ENCODE measurements around the gene SPDL1. TPM values are rescaled to one million over a fixed set of nuclear protein-coding genes. Genes with fewer than 3 reads are reported as not detected.

SPDL1 gene
- polyA plus RNA-seq, 4 donors = 2.2 to 15.1 (median 9.7) TPM

- no peaks in the 10 kb centered on the region for H3K9me3 ChIP-seq (ENCODE audit: control insufficient read depth in 2 of 2, insufficient read depth in 1 of 2, low read depth in 1 of 2, low read length in 1 of 2)
- H3K4me1 ChIP-seq (ENCODE audit: control insufficient read depth in 3 of 3, insufficient read depth in 2 of 3, low read depth in 1 of 3, low read length in 2 of 3) = peaks cover 0 to 4% (median 0%) of the 10 kb centered on the region in 3 donors
- no peak for DNase-seq
- WGBS, 3 donors = 78% methylated on average over 5 of the region's 5 CpGs
- no peaks in the 10 kb centered on the region for H3K27me3 ChIP-seq (ENCODE audit: control insufficient read depth in 3 of 3, insufficient read depth in 3 of 3, low read length in 3 of 3)
- no peak for FAIRE-seq
- H3K27ac ChIP-seq (ENCODE audit: low read depth in 1 of 3, low read length in 2 of 3) = no peak overlapping the region
- no peaks in the 10 kb centered on the region for H3K36me3 ChIP-seq (ENCODE audit: control insufficient read depth in 3 of 3, insufficient read depth in 2 of 3, low read depth in 1 of 3, low read length in 3 of 3)
- no peak overlapping the region for H3K4me3 ChIP-seq (ENCODE audit: low read depth in 1 of 3, low read length in 3 of 3)
Observed at GRCh38 chr5:169580964-169581363, 2.6 kb upstream of the SPDL1 start.

GRCh38 chr5:169581580-169582227 is 1.9 kb upstream of the SPDL1 start:
- Histone ChIP-seq H3K9me3 (ENCODE audit: control insufficient read depth in 2 of 2, insufficient read depth in 1 of 2, low read depth in 1 of 2, low read length in 1 of 2) (no peaks in the 10 kb centered on the region), H3K4me1 (ENCODE audit: control insufficient read depth in 3 of 3, insufficient read depth in 2 of 3, low read depth in 1 of 3, low read length in 2 of 3) (peaks cover 0 to 4% (median 0%) of the 10 kb centered on the region in 3 donors), H3K4me3 (ENCODE audit: low read depth in 1 of 3, low read length in 3 of 3) (no peak overlapping the region), H3K27me3 (ENCODE audit: control insufficient read depth in 3 of 3, insufficient read depth in 3 of 3, low read length in 3 of 3) (no peaks in the 10 kb centered on the region), H3K27ac (ENCODE audit: low read depth in 1 of 3, low read length in 2 of 3) (no peak overlapping the region), H3K36me3 (ENCODE audit: control insufficient read depth in 3 of 3, insufficient read depth in 2 of 3, low read depth in 1 of 3, low read length in 3 of 3) (no peaks in the 10 kb centered on the region)
- WGBS, 3 donors = 14 to 22% (median 15%) methylated on average over 6 of the region's 6 CpGs
- no peak for FAIRE-seq
- peak; percentile 73 to 75 for DNase-seq

- no peak for FAIRE-seq
- Histone ChIP-seq H3K4me3 (ENCODE audit: low read depth in 1 of 3, low read length in 3 of 3) (peak overlapping the region; percentile 32 to 88 (median 78)), H3K4me1 (ENCODE audit: control insufficient read depth in 3 of 3, insufficient read depth in 2 of 3, low read depth in 1 of 3, low read length in 2 of 3) (peaks cover 0 to 4% (median 0%) of the 10 kb centered on the region in 3 donors), H3K9me3 (ENCODE audit: control insufficient read depth in 2 of 2, insufficient read depth in 1 of 2, low read depth in 1 of 2, low read length in 1 of 2) (no peaks in the 10 kb centered on the region), H3K27me3 (ENCODE audit: control insufficient read depth in 3 of 3, insufficient read depth in 3 of 3, low read length in 3 of 3) (no peaks in the 10 kb centered on the region), H3K27ac (ENCODE audit: low read depth in 1 of 3, low read length in 2 of 3) (peak overlapping the region in 2 of 3 donors; percentile 68 to 82), H3K36me3 (ENCODE audit: control insufficient read depth in 3 of 3, insufficient read depth in 2 of 3, low read depth in 1 of 3, low read length in 3 of 3) (no peaks in the 10 kb centered on the region)
- WGBS, 3 donors = 3 to 5% (median 4%) methylated on average over 7 of the region's 7 CpGs
- DNase-seq = no peak
Observed at GRCh38 chr5:169583101-169583423, 511 bp upstream of the SPDL1 start.

GRCh38 chr5:169584998-169585451 is 1.5 kb downstream of the SPDL1 start:
- 60 to 63% (median 63%) methylated on average over 4 to 5 of the region's 5 CpGs for WGBS, 3 donors
- Histone ChIP-seq H3K4me1 (ENCODE audit: control insufficient read depth in 3 of 3, insufficient read depth in 2 of 3, low read depth in 1 of 3, low read length in 2 of 3) (peaks cover 0 to 4% (median 0%) of the 10 kb centered on the region in 3 donors), H3K27ac (ENCODE audit: low read depth in 1 of 3, low read length in 2 of 3) (no peak overlapping the region), H3K27me3 (ENCODE audit: control insufficient read depth in 3 of 3, insufficient read depth in 3 of 3, low read length in 3 of 3) (no peaks in the 10 kb centered on the region), H3K9me3 (ENCODE audit: control insufficient read depth in 2 of 2, insufficient read depth in 1 of 2, low read depth in 1 of 2, low read length in 1 of 2) (no peaks in the 10 kb centered on the region), H3K4me3 (ENCODE audit: low read depth in 1 of 3, low read length in 3 of 3) (peak overlapping the region in 1 of 3 donors; percentile 78), H3K36me3 (ENCODE audit: control insufficient read depth in 3 of 3, insufficient read depth in 2 of 3, low read depth in 1 of 3, low read length in 3 of 3) (peaks cover 0 to 6% (median 0%) of the 10 kb centered on the region in 3 donors)
- DNase-seq = no peak
- no peak for FAIRE-seq

- WGBS, 3 donors = 93 to 96% (median 95%) methylated on average over 3 of the region's 3 CpGs
- no peak for FAIRE-seq
- Histone ChIP-seq H3K27me3 (ENCODE audit: control insufficient read depth in 3 of 3, insufficient read depth in 3 of 3, low read length in 3 of 3) (no peaks in the 10 kb centered on the region), H3K27ac (ENCODE audit: low read depth in 1 of 3, low read length in 2 of 3) (no peak overlapping the region), H3K36me3 (ENCODE audit: control insufficient read depth in 3 of 3, insufficient read depth in 2 of 3, low read depth in 1 of 3, low read length in 3 of 3) (peaks cover 0 to 11% (median 0%) of the 10 kb centered on the region in 3 donors), H3K9me3 (ENCODE audit: control insufficient read depth in 2 of 2, insufficient read depth in 1 of 2, low read depth in 1 of 2, low read length in 1 of 2) (no peaks in the 10 kb centered on the region), H3K4me1 (ENCODE audit: control insufficient read depth in 3 of 3, insufficient read depth in 2 of 3, low read depth in 1 of 3, low read length in 2 of 3) (no peaks in the 10 kb centered on the region), H3K4me3 (ENCODE audit: low read depth in 1 of 3, low read length in 3 of 3) (no peak overlapping the region)
- no peak for DNase-seq
Observed at GRCh38 chr5:169590602-169591001, 7.0 kb downstream of the SPDL1 start.

- FAIRE-seq (no peak), DNase-seq (no peak)
- 13 to 48% (median 39%) methylated on average over 1 of the region's 1 CpG for WGBS, 3 donors
- peaks cover 0 to 11% (median 0%) of the 10 kb centered on the region in 3 donors for H3K36me3 ChIP-seq (ENCODE audit: control insufficient read depth in 3 of 3, insufficient read depth in 2 of 3, low read depth in 1 of 3, low read length in 3 of 3)
- H3K9me3 ChIP-seq (ENCODE audit: control insufficient read depth in 2 of 2, insufficient read depth in 1 of 2, low read depth in 1 of 2, low read length in 1 of 2) = no peaks in the 10 kb centered on the region
- no peaks in the 10 kb centered on the region for H3K4me1 ChIP-seq (ENCODE audit: control insufficient read depth in 3 of 3, insufficient read depth in 2 of 3, low read depth in 1 of 3, low read length in 2 of 3)
- H3K27ac ChIP-seq (ENCODE audit: low read depth in 1 of 3, low read length in 2 of 3) = no peak overlapping the region
- H3K27me3 ChIP-seq (ENCODE audit: control insufficient read depth in 3 of 3, insufficient read depth in 3 of 3, low read length in 3 of 3) = no peaks in the 10 kb centered on the region
- H3K4me3 ChIP-seq (ENCODE audit: low read depth in 1 of 3, low read length in 3 of 3) = no peak overlapping the region
Observed at GRCh38 chr5:169591636-169592035, 8.1 kb downstream of the SPDL1 start.

GRCh38 chr5:169592937-169593650 is 9.5 kb downstream of the SPDL1 start:
- Histone ChIP-seq H3K9me3 (ENCODE audit: control insufficient read depth in 2 of 2, insufficient read depth in 1 of 2, low read depth in 1 of 2, low read length in 1 of 2) (no peaks in the 10 kb centered on the region), H3K27me3 (ENCODE audit: control insufficient read depth in 3 of 3, insufficient read depth in 3 of 3, low read length in 3 of 3) (no peaks in the 10 kb centered on the region), H3K27ac (ENCODE audit: low read depth in 1 of 3, low read length in 2 of 3) (no peak overlapping the region), H3K4me1 (ENCODE audit: control insufficient read depth in 3 of 3, insufficient read depth in 2 of 3, low read depth in 1 of 3, low read length in 2 of 3) (no peaks in the 10 kb centered on the region), H3K36me3 (ENCODE audit: control insufficient read depth in 3 of 3, insufficient read depth in 2 of 3, low read depth in 1 of 3, low read length in 3 of 3) (peaks cover 0 to 11% (median 0%) of the 10 kb centered on the region in 3 donors), H3K4me3 (ENCODE audit: low read depth in 1 of 3, low read length in 3 of 3) (no peak overlapping the region)
- 89 to 93% (median 92%) methylated on average over 6 of the region's 6 CpGs for WGBS, 3 donors
- FAIRE-seq (no peak), DNase-seq (peak in 1 of 2 donors; percentile 20)

GRCh38 chr5:169595172-169595820 is 11.7 kb downstream of the SPDL1 start:
- FAIRE-seq = no peak
- no peak overlapping the region for H3K27ac ChIP-seq (ENCODE audit: low read depth in 1 of 3, low read length in 2 of 3)
- H3K9me3 ChIP-seq (ENCODE audit: control insufficient read depth in 2 of 2, insufficient read depth in 1 of 2, low read depth in 1 of 2, low read length in 1 of 2) = no peaks in the 10 kb centered on the region
- no peaks in the 10 kb centered on the region for H3K4me1 ChIP-seq (ENCODE audit: control insufficient read depth in 3 of 3, insufficient read depth in 2 of 3, low read depth in 1 of 3, low read length in 2 of 3)
- no peaks in the 10 kb centered on the region for H3K27me3 ChIP-seq (ENCODE audit: control insufficient read depth in 3 of 3, insufficient read depth in 3 of 3, low read length in 3 of 3)
- no peak overlapping the region for H3K4me3 ChIP-seq (ENCODE audit: low read depth in 1 of 3, low read length in 3 of 3)
- WGBS, 3 donors = 87 to 94% (median 91%) methylated on average over 1 of the region's 1 CpG
- peaks cover 0 to 9% (median 0%) of the 10 kb centered on the region in 3 donors for H3K36me3 ChIP-seq (ENCODE audit: control insufficient read depth in 3 of 3, insufficient read depth in 2 of 3, low read depth in 1 of 3, low read length in 3 of 3)
- no peak for DNase-seq
